ENCODE results near the gene TPRA1. TPM values are rescaled to one million over a fixed set of nuclear protein-coding genes. Genes with fewer than 3 reads are reported as not detected.
A peak's percentile ranks its signal among the peaks of the same experiment; 100 is the strongest.

TPRA1 gene
- total and polyA plus RNA-seq, 4 experiments from 2014 or later: 28.3 to 40.1 (median 31.4) TPM

- Histone ChIP-seq H3K9me3 (ENCODE audit: control insufficient read depth in 1 of 2, low read length in 2 of 2) (no peaks in the 10 kb centered on the region), H3K4me3 (ENCODE audit: low read length in 2 of 2) (no peak overlapping the region), H3K4me1 (ENCODE audit: insufficient read depth, low read length) (peaks cover 5% of the 10 kb centered on the region), H3K27ac (ENCODE audit: low read depth, low read length) (no peak overlapping the region), H3K27me3 (ENCODE audit: insufficient read depth, low read length) (no peaks in the 10 kb centered on the region), H3K36me3 (ENCODE audit: insufficient read depth, low read length) (no peaks in the 10 kb centered on the region)
- no peak for DNase-seq
- intact Hi-C loops (cut with micrococcal nuclease): no loop called here
- Mint-ChIP-seq H3K36me3 (peaks cover 6 to 9% of the 10 kb centered on the region in 2 donors), H3K9me3 (no peaks in the 10 kb centered on the region), H3K27ac (peak overlapping the region in 2 of 7 donors; percentile 13 to 39), H3K4me3 (no peak overlapping the region), H3K27me3 (no peaks in the 10 kb centered on the region), H3K4me1 (peaks cover 11 to 32% (median 19%) of the 10 kb centered on the region in 4 donors)
- ChIA-PET CTCF (ENCODE audit: partially characterized antibody) (interaction anchor here (1.6 kb wide), 1 partner anchor 9 kb away, joined by 3 read pairs; no protein-coding TSS in a partner anchor), POLR2A (ENCODE audit: partially characterized antibody) (no interaction called here)
Measured at GRCh38 chr3:127580327-127581060, 10.0 kb downstream of the TPRA1 start.

- Mint-ChIP-seq H3K27me3 (no peaks in the 10 kb centered on the region), H3K9me3 (no peaks in the 10 kb centered on the region), H3K36me3 (peaks cover 6 to 14% of the 10 kb centered on the region in 2 donors), H3K4me1 (peaks cover 11 to 29% (median 16%) of the 10 kb centered on the region in 4 donors), H3K4me3 (no peak overlapping the region), H3K27ac (peak overlapping the region in 3 of 7 donors; percentile 22 to 69 (median 65))
- Histone ChIP-seq H3K27ac (ENCODE audit: low read depth, low read length) (no peak overlapping the region), H3K9me3 (ENCODE audit: control insufficient read depth in 1 of 2, low read length in 2 of 2) (no peaks in the 10 kb centered on the region), H3K27me3 (ENCODE audit: insufficient read depth, low read length) (no peaks in the 10 kb centered on the region), H3K4me3 (ENCODE audit: low read length in 2 of 2) (no peak overlapping the region), H3K4me1 (ENCODE audit: insufficient read depth, low read length) (peaks cover 13% of the 10 kb centered on the region), H3K36me3 (ENCODE audit: insufficient read depth, low read length) (no peaks in the 10 kb centered on the region)
- ChIA-PET POLR2A (ENCODE audit: partially characterized antibody) (interaction anchor here (0.8 to 1.0 kb wide), 3 partner anchors 9 to 15 kb away, joined by 3 to 8 read pairs (median 3); partner anchors contain the start of gene TPRA1), CTCF (ENCODE audit: partially characterized antibody) (no interaction called here)
- DNase-seq: no peak
- intact Hi-C loops (cut with micrococcal nuclease): loop anchor here (5.0 kb wide), 1 partner anchor 253 kb away; no protein-coding TSS in a partner anchor
Measured at GRCh38 chr3:127578802-127579201, 11.7 kb downstream of the TPRA1 start.

- Histone ChIP-seq H3K27me3 (ENCODE audit: insufficient read depth, low read length) (no peaks in the 10 kb centered on the region), H3K36me3 (ENCODE audit: insufficient read depth, low read length) (peaks cover 4% of the 10 kb centered on the region), H3K4me1 (ENCODE audit: insufficient read depth, low read length) (peaks cover 13% of the 10 kb centered on the region), H3K27ac (ENCODE audit: low read depth, low read length) (no peak overlapping the region), H3K9me3 (ENCODE audit: control insufficient read depth in 1 of 2, low read length in 2 of 2) (no peaks in the 10 kb centered on the region), H3K4me3 (ENCODE audit: low read length in 2 of 2) (no peak overlapping the region)
- CTCF ChIA-PET (ENCODE audit: partially characterized antibody): no interaction called here
- Mint-ChIP-seq H3K27ac (peak overlapping the region in 4 of 7 donors; percentile 13 to 70 (median 56)), H3K9me3 (no peaks in the 10 kb centered on the region), H3K27me3 (no peaks in the 10 kb centered on the region), H3K4me1 (peaks cover 10 to 29% (median 16%) of the 10 kb centered on the region in 4 donors), H3K4me3 (peak overlapping the region in 1 of 8 donors; percentile 36), H3K36me3 (peaks cover 6 to 14% of the 10 kb centered on the region in 2 donors)
- POLR2A ChIA-PET (ENCODE audit: partially characterized antibody): no interaction called here
- intact Hi-C loops (cut with micrococcal nuclease): loop anchor here (5.0 kb wide), 1 partner anchor 254 kb away; no protein-coding TSS in a partner anchor
- DNase-seq: no peak
Measured at GRCh38 chr3:127578168-127578567, 12.4 kb downstream of the TPRA1 start.

- no peak overlapping the region for H3K27ac ChIP-seq (ENCODE audit: low read depth, low read length)
- DNase-seq: no peak
- no peak overlapping the region for H3K4me3 Mint-ChIP-seq
- peaks cover 10 to 29% (median 16%) of the 10 kb centered on the region in 4 donors for H3K4me1 Mint-ChIP-seq
- peak overlapping the region in 1 of 7 donors; percentile 48 for H3K27ac Mint-ChIP-seq
- POLR2A ChIA-PET (ENCODE audit: partially characterized antibody): no interaction called here
- H3K27me3 Mint-ChIP-seq: no peaks in the 10 kb centered on the region
- H3K36me3 ChIP-seq (ENCODE audit: insufficient read depth, low read length): peaks cover 4% of the 10 kb centered on the region
- H3K4me3 ChIP-seq (ENCODE audit: low read length in 2 of 2): no peak overlapping the region
- intact Hi-C loops (cut with micrococcal nuclease): loop anchor here (5.0 kb wide), 1 partner anchor 255 kb away; no protein-coding TSS in a partner anchor
- CTCF ChIA-PET (ENCODE audit: partially characterized antibody): interaction anchor here (1.1 kb wide), 1 partner anchor 117 kb away, joined by 3 read pairs; no protein-coding TSS in a partner anchor
- no peaks in the 10 kb centered on the region for H3K9me3 ChIP-seq (ENCODE audit: control insufficient read depth in 1 of 2, low read length in 2 of 2)
- no peaks in the 10 kb centered on the region for H3K9me3 Mint-ChIP-seq
- H3K27me3 ChIP-seq (ENCODE audit: insufficient read depth, low read length): no peaks in the 10 kb centered on the region
- peaks cover 6 to 18% of the 10 kb centered on the region in 2 donors for H3K36me3 Mint-ChIP-seq
- H3K4me1 ChIP-seq (ENCODE audit: insufficient read depth, low read length): peaks cover 13% of the 10 kb centered on the region
Measured at GRCh38 chr3:127577448-127577847, 13.1 kb downstream of the TPRA1 start.

GRCh38 chr3:127574880-127575878 lies 15.4 kb downstream of the TPRA1 start:
- Histone ChIP-seq H3K36me3 (ENCODE audit: insufficient read depth, low read length) (peaks cover 4% of the 10 kb centered on the region), H3K9me3 (ENCODE audit: control insufficient read depth in 1 of 2, low read length in 2 of 2) (no peaks in the 10 kb centered on the region), H3K4me1 (ENCODE audit: insufficient read depth, low read length) (peaks cover 9% of the 10 kb centered on the region), H3K4me3 (ENCODE audit: low read length in 2 of 2) (no peak overlapping the region), H3K27me3 (ENCODE audit: insufficient read depth, low read length) (no peaks in the 10 kb centered on the region), H3K27ac (ENCODE audit: low read depth, low read length) (peak overlapping the region; percentile 16)
- intact Hi-C loops (cut with micrococcal nuclease): loop anchor here (1.0 to 5.0 kb wide), 5 partner anchors 15 to 257 kb away; partner anchors contain the start of genes ABTB1, MCM2 and TPRA1
- Mint-ChIP-seq H3K27me3 (no peaks in the 10 kb centered on the region), H3K36me3 (peaks cover 17 to 32% of the 10 kb centered on the region in 2 donors), H3K4me1 (peaks cover 6 to 17% (median 11%) of the 10 kb centered on the region in 4 donors), H3K27ac (peak overlapping the region; percentile 24 to 92 (median 82)), H3K9me3 (no peaks in the 10 kb centered on the region), H3K4me3 (peak overlapping the region in 7 of 8 donors; percentile 14 to 63 (median 48))
- POLR2A ChIA-PET (ENCODE audit: partially characterized antibody): interaction anchor here (1.0 to 1.6 kb wide), 5 partner anchors 11 to 477 kb away, joined by 3 to 23 read pairs (median 5); partner anchors contain the start of genes MCM2, SEC61A1 and TPRA1
- peak; percentile 82 to 87 (median 84) for DNase-seq
- CTCF ChIA-PET (ENCODE audit: partially characterized antibody): interaction anchor here (0.7 to 3.8 kb wide), 41 partner anchors 9 to 1006 kb away, joined by 3 to 68 read pairs (median 5); partner anchors contain the start of genes MCM2, PODXL2 and TPRA1

- Mint-ChIP-seq H3K27me3 (no peaks in the 10 kb centered on the region), H3K4me3 (no peak overlapping the region), H3K36me3 (peaks cover 12 to 29% of the 10 kb centered on the region in 2 donors), H3K4me1 (peaks cover 5 to 10% (median 7%) of the 10 kb centered on the region in 4 donors), H3K27ac (no peak overlapping the region), H3K9me3 (no peaks in the 10 kb centered on the region)
- H3K27me3 ChIP-seq (ENCODE audit: insufficient read depth, low read length): no peaks in the 10 kb centered on the region
- ChIA-PET CTCF (ENCODE audit: partially characterized antibody) (interaction anchor here (1.6 to 3.8 kb wide), 6 partner anchors 14 to 121 kb away, joined by 5 to 68 read pairs (median 14); partner anchors contain the start of gene TPRA1), POLR2A (ENCODE audit: partially characterized antibody) (no interaction called here)
- no peak overlapping the region for H3K27ac ChIP-seq (ENCODE audit: low read depth, low read length)
- peaks cover 4% of the 10 kb centered on the region for H3K36me3 ChIP-seq (ENCODE audit: insufficient read depth, low read length)
- intact Hi-C loops (cut with micrococcal nuclease): loop anchor here (2.0 kb wide), 1 partner anchor 99 kb away; the partner anchor contains the start of gene ABTB1
- H3K4me3 ChIP-seq (ENCODE audit: low read length in 2 of 2): no peak overlapping the region
- peaks cover 9% of the 10 kb centered on the region for H3K4me1 ChIP-seq (ENCODE audit: insufficient read depth, low read length)
- no peaks in the 10 kb centered on the region for H3K9me3 ChIP-seq (ENCODE audit: control insufficient read depth in 1 of 2, low read length in 2 of 2)
- no peak for DNase-seq
Measured at GRCh38 chr3:127573912-127574311, 16.6 kb downstream of the TPRA1 start.
